Epithelial cell of esophagus (primary cell): ENCODE data around the gene CFAP97.
"Not testable (repeated sequence)": the region's sequence is repeated elsewhere in the genome, so short reads cannot be mapped to it uniquely, and the experiment has no call there.

Experiments
- DNase-seq: peaks from one replicate; pipeline ENCODE4 v3.0.0; 2010; ENCODE audit warnings: low read depth
- H3K4me3 ChIP-seq: 2 replicates; pipeline ENCODE4 v1.5.1; 2011; ENCODE audit warnings: mild to moderate bottlenecking, low read length, control low read depth
- CTCF ChIP-seq: IDR thresholded peaks from 2 replicates; pipeline ENCODE4 v1.5.1; 2011; ENCODE audit warnings: low read depth, mild to moderate bottlenecking, low read length, control low read depth, inconsistent platforms; ENCODE audit not compliant: insufficient read depth; ENCODE audit errors: missing control alignments

CFAP97 gene

GRCh38 chr4:185243879-185244278 is 40.1 kb upstream of the CFAP97 start:
- DNase-seq, result no peak
- no peak for TF ChIP-seq CTCF
- no peak overlapping the region for H3K4me3 ChIP-seq

GRCh38 chr4:185242749-185243533 is 39.1 kb upstream of the CFAP97 start:
- TF ChIP-seq CTCF, result no peak
- no peak for DNase-seq
- no peak overlapping the region for H3K4me3 ChIP-seq

GRCh38 chr4:185240486-185240885 is 36.7 kb upstream of the CFAP97 start:
- not testable (repeated sequence) for DNase-seq

GRCh38 chr4:185238750-185239149 is 35.0 kb upstream of the CFAP97 start:
- H3K4me3 ChIP-seq, result no peak overlapping the region
- DNase-seq, result no peak
- no peak for TF ChIP-seq CTCF

More at GRCh38 chr4:185240486-185240885, 36.7 kb upstream of the CFAP97 start:
- H3K4me3 ChIP-seq, result not testable (repeated sequence)

GRCh38 chr4:185238215-185238681 is 34.4 kb upstream of the CFAP97 start:
- no peak for DNase-seq
- no peak overlapping the region for H3K4me3 ChIP-seq
- no peak for TF ChIP-seq CTCF

GRCh38 chr4:185237175-185237574 is 33.4 kb upstream of the CFAP97 start:
- no peak for TF ChIP-seq CTCF
- no peak for DNase-seq
- H3K4me3 ChIP-seq, result no peak overlapping the region

GRCh38 chr4:185235843-185236503 is 32.2 kb upstream of the CFAP97 start:
- no peak overlapping the region for H3K4me3 ChIP-seq
- no peak for DNase-seq
- TF ChIP-seq CTCF, result no peak
